Measurements from ENCODE around the gene CFAP74. TPM values are rescaled to one million over a fixed set of nuclear protein-coding genes. Genes with fewer than 3 reads are reported as not detected.

The CFAP74 gene
- total RNA-seq, 2 experiments from 2014 or later: 0.38 to 0.41 TPM

GRCh38 chr1:1956586-1957532 is 46.7 kb downstream of the CFAP74 start:
- Mint-ChIP-seq H3K27me3 (peaks cover 26% of the 10 kb centered on the region), H3K4me1 (ENCODE audit: low read depth) (peaks cover 13% of the 10 kb centered on the region), H3K36me3 (ENCODE audit: low read depth) (no peaks in the 10 kb centered on the region), H3K4me3 (no peak overlapping the region), H3K27ac (no peak overlapping the region), H3K9me3 (peaks cover 3% of the 10 kb centered on the region)
- DNase-seq (no peak), ATAC-seq (no peak)
- ChIA-PET POLR2A (no interaction called here), CTCF (interaction anchor here (11.3 kb wide), 1 partner anchor 88 kb away, joined by 100 read pairs; no protein-coding TSS in a partner anchor)
- intact Hi-C loops (cut with micrococcal nuclease): no loop called here
- TF ChIP-seq CTCF (IDR thresholded peaks at IDR 0.05): no peak

GRCh38 chr1:1956101-1956500 is 47.5 kb downstream of the CFAP74 start:
- intact Hi-C loops (cut with micrococcal nuclease): no loop called here
- H3K27ac Mint-ChIP-seq: no peak overlapping the region
- CTCF ChIA-PET: interaction anchor here (11.3 kb wide), 1 partner anchor 89 kb away, joined by 100 read pairs; no protein-coding TSS in a partner anchor
- DNase-seq: no peak
- TF ChIP-seq CTCF (IDR thresholded peaks at IDR 0.05): no peak
- H3K36me3 Mint-ChIP-seq (ENCODE audit: low read depth): no peaks in the 10 kb centered on the region
- peaks cover 13% of the 10 kb centered on the region for H3K4me1 Mint-ChIP-seq (ENCODE audit: low read depth)
- H3K9me3 Mint-ChIP-seq: peaks cover 8% of the 10 kb centered on the region
- H3K4me3 Mint-ChIP-seq: no peak overlapping the region
- no peak for ATAC-seq
- H3K27me3 Mint-ChIP-seq: peaks cover 20% of the 10 kb centered on the region
- POLR2A ChIA-PET: no interaction called here

- H3K4me3 Mint-ChIP-seq: no peak overlapping the region
- no peak for TF ChIP-seq CTCF (IDR thresholded peaks at IDR 0.05)
- CTCF ChIA-PET: interaction anchor here (11.3 kb wide), 1 partner anchor 90 kb away, joined by 100 read pairs; no protein-coding TSS in a partner anchor
Observed at GRCh38 chr1:1955621-1956094, 47.9 kb downstream of the CFAP74 start.

GRCh38 chr1:1954831-1955441 is 48.6 kb downstream of the CFAP74 start:
- H3K36me3 Mint-ChIP-seq (ENCODE audit: low read depth): no peaks in the 10 kb centered on the region
- H3K9me3 Mint-ChIP-seq: peaks cover 13% of the 10 kb centered on the region
- no peak overlapping the region for H3K4me3 Mint-ChIP-seq
- ATAC-seq (no peak), DNase-seq (peak; percentile 20)
- intact Hi-C loops (cut with micrococcal nuclease): no loop called here
- TF ChIP-seq CTCF (IDR thresholded peaks at IDR 0.05): no peak
- peaks cover 5% of the 10 kb centered on the region for H3K4me1 Mint-ChIP-seq (ENCODE audit: low read depth)
- ChIA-PET CTCF (interaction anchor here (0.9 to 11.3 kb wide), 2 partner anchors 10 to 90 kb away, joined by 3 to 100 read pairs; no protein-coding TSS in a partner anchor), POLR2A (no interaction called here)
- peak overlapping the region; percentile 75 for H3K27ac Mint-ChIP-seq
- H3K27me3 Mint-ChIP-seq: peaks cover 13% of the 10 kb centered on the region

More at GRCh38 chr1:1955621-1956094, 47.9 kb downstream of the CFAP74 start:
- Mint-ChIP-seq H3K36me3 (ENCODE audit: low read depth) (no peaks in the 10 kb centered on the region), H3K9me3 (peaks cover 12% of the 10 kb centered on the region), H3K4me1 (ENCODE audit: low read depth) (peaks cover 9% of the 10 kb centered on the region), H3K27me3 (peaks cover 16% of the 10 kb centered on the region), H3K27ac (no peak overlapping the region)
- DNase-seq (no peak), ATAC-seq (no peak)
- POLR2A ChIA-PET: no interaction called here
- intact Hi-C loops (cut with micrococcal nuclease): no loop called here

Measured in activated CD8-positive, alpha-beta T cell treated with anti-CD3 and anti-CD28 coated beads for 36 hours (primary cell).